ENCODE data around the gene PHEX. TPM values are rescaled to one million over a fixed set of nuclear protein-coding genes. Genes with fewer than 3 reads are reported as not detected.
A peak's percentile ranks its signal among the peaks of the same experiment; 100 is the strongest.

The PHEX gene
- total RNA-seq (under 1 TPM; 0.25 to 0.35 TPM), polyA plus RNA-seq (under 1 TPM; 0.39 to 0.98 TPM)

- Mint-ChIP-seq H3K27me3 (no peaks in the 10 kb centered on the region), H3K9me3 (peaks cover 0 to 2% (median 0%) of the 10 kb centered on the region in 8 donors), H3K27ac (peak within 1 kb of the TSS in 3 of 7 donors; percentile 11 to 47 (median 42)), H3K36me3 (no peaks in the 10 kb centered on the region), H3K4me3 (peak within 1 kb of the TSS in 6 of 8 donors; percentile 13 to 66 (median 42)), H3K4me1 (peaks cover 0 to 3% (median under 1%) of the 10 kb centered on the region in 4 donors)
- Histone ChIP-seq H3K36me3 (ENCODE audit: insufficient read depth, low read length) (no peaks in the 10 kb centered on the region), H3K27me3 (ENCODE audit: insufficient read depth, low read length) (no peaks in the 10 kb centered on the region), H3K4me1 (ENCODE audit: insufficient read depth, low read length) (no peaks in the 10 kb centered on the region), H3K27ac (ENCODE audit: low read depth, low read length) (no peak within 1 kb of the TSS), H3K9me3 (ENCODE audit: control insufficient read depth in 1 of 2, low read length in 2 of 2) (no peaks in the 10 kb centered on the region), H3K4me3 (ENCODE audit: low read length in 2 of 2) (no peak within 1 kb of the TSS)
- ChIA-PET CTCF (ENCODE audit: partially characterized antibody) (no interaction called here), POLR2A (ENCODE audit: partially characterized antibody) (no interaction called here)
- intact Hi-C loops (cut with micrococcal nuclease), result no loop called here
- DNase-seq, result no peak
Observed at GRCh38 chrX:22032084-22032483, at the start of gene PHEX. Gene PHEX, plus strand, starts transcription at chrX:22032325. Its CDS starts 681 bp downstream, at chrX:22033006.

GRCh38 chrX:21985332-21985777 is 46.8 kb upstream of the PHEX start:
- DNase-seq, result peak; percentile 61 to 75 (median 74)
- Mint-ChIP-seq H3K4me3 (no peak overlapping the region), H3K27ac (peak overlapping the region in 2 of 7 donors; percentile 5 to 8), H3K9me3 (peaks cover 0 to 2% (median 0%) of the 10 kb centered on the region in 8 donors), H3K4me1 (peaks cover 2 to 5% (median 3%) of the 10 kb centered on the region in 4 donors), H3K27me3 (no peaks in the 10 kb centered on the region), H3K36me3 (peaks cover 8 to 21% of the 10 kb centered on the region in 2 donors)
- intact Hi-C loops (cut with micrococcal nuclease), result loop anchor here (1.0 to 10.0 kb wide), 3 partner anchors 151 to 1917 kb away; no protein-coding TSS in a partner anchor
- ChIA-PET POLR2A (ENCODE audit: partially characterized antibody) (interaction anchor here (0.7 to 3.1 kb wide), 4 partner anchors 11 to 146 kb away, joined by 3 to 23 read pairs (median 4); partner anchors contain the start of gene MBTPS2), CTCF (ENCODE audit: partially characterized antibody) (interaction anchor here (0.6 to 3.5 kb wide), 25 partner anchors 9 to 763 kb away, joined by 3 to 35 read pairs (median 4); no protein-coding TSS in a partner anchor)
- no peak overlapping the region for H3K27ac ChIP-seq (ENCODE audit: low read depth, low read length)
- no peaks in the 10 kb centered on the region for H3K4me1 ChIP-seq (ENCODE audit: insufficient read depth, low read length)
- H3K9me3 ChIP-seq (ENCODE audit: control insufficient read depth in 1 of 2, low read length in 2 of 2), result no peaks in the 10 kb centered on the region
- no peaks in the 10 kb centered on the region for H3K36me3 ChIP-seq (ENCODE audit: insufficient read depth, low read length)
- H3K27me3 ChIP-seq (ENCODE audit: insufficient read depth, low read length), result no peaks in the 10 kb centered on the region
- H3K4me3 ChIP-seq (ENCODE audit: low read length in 2 of 2), result no peak overlapping the region

GRCh38 chrX:21986596-21986995 is 45.5 kb upstream of the PHEX start:
- Histone ChIP-seq H3K27ac (ENCODE audit: low read depth, low read length) (no peak overlapping the region), H3K27me3 (ENCODE audit: insufficient read depth, low read length) (no peaks in the 10 kb centered on the region), H3K4me3 (ENCODE audit: low read length in 2 of 2) (no peak overlapping the region), H3K4me1 (ENCODE audit: insufficient read depth, low read length) (peaks cover 9% of the 10 kb centered on the region), H3K9me3 (ENCODE audit: control insufficient read depth in 1 of 2, low read length in 2 of 2) (no peaks in the 10 kb centered on the region), H3K36me3 (ENCODE audit: insufficient read depth, low read length) (no peaks in the 10 kb centered on the region)
- H3K9me3 Mint-ChIP-seq, result peaks cover 0 to 2% (median 0%) of the 10 kb centered on the region in 8 donors
- DNase-seq, result no peak
- ChIA-PET CTCF (ENCODE audit: partially characterized antibody) (interaction anchor here (3.5 kb wide), 1 partner anchor 14 kb away, joined by 35 read pairs; no protein-coding TSS in a partner anchor), POLR2A (ENCODE audit: partially characterized antibody) (no interaction called here)
- no peak overlapping the region for H3K4me3 Mint-ChIP-seq
- no peak overlapping the region for H3K27ac Mint-ChIP-seq
- H3K27me3 Mint-ChIP-seq, result no peaks in the 10 kb centered on the region
- peaks cover 2 to 12% (median 5%) of the 10 kb centered on the region in 4 donors for H3K4me1 Mint-ChIP-seq
- peaks cover 8 to 23% of the 10 kb centered on the region in 2 donors for H3K36me3 Mint-ChIP-seq
- intact Hi-C loops (cut with micrococcal nuclease), result loop anchor here (10.0 kb wide), 1 partner anchor 1462 kb away; no protein-coding TSS in a partner anchor

- Mint-ChIP-seq H3K4me1 (peaks cover 2 to 12% (median 5%) of the 10 kb centered on the region in 4 donors), H3K36me3 (peaks cover 9 to 29% of the 10 kb centered on the region in 2 donors), H3K27me3 (no peaks in the 10 kb centered on the region), H3K9me3 (peaks cover 0 to 2% (median 0%) of the 10 kb centered on the region in 8 donors), H3K27ac (peak overlapping the region in 1 of 7 donors; percentile 47), H3K4me3 (no peak overlapping the region)
- CTCF ChIA-PET (ENCODE audit: partially characterized antibody), result no interaction called here
- Histone ChIP-seq H3K36me3 (ENCODE audit: insufficient read depth, low read length) (no peaks in the 10 kb centered on the region), H3K27me3 (ENCODE audit: insufficient read depth, low read length) (no peaks in the 10 kb centered on the region), H3K4me1 (ENCODE audit: insufficient read depth, low read length) (peaks cover 9% of the 10 kb centered on the region), H3K9me3 (ENCODE audit: control insufficient read depth in 1 of 2, low read length in 2 of 2) (no peaks in the 10 kb centered on the region), H3K4me3 (ENCODE audit: low read length in 2 of 2) (no peak overlapping the region), H3K27ac (ENCODE audit: low read depth, low read length) (no peak overlapping the region)
- POLR2A ChIA-PET (ENCODE audit: partially characterized antibody), result no interaction called here
- intact Hi-C loops (cut with micrococcal nuclease), result loop anchor here (10.0 kb wide), 1 partner anchor 1465 kb away; no protein-coding TSS in a partner anchor
- DNase-seq, result no peak
Observed at GRCh38 chrX:21989384-21989783, 42.7 kb upstream of the PHEX start.

DNA sequence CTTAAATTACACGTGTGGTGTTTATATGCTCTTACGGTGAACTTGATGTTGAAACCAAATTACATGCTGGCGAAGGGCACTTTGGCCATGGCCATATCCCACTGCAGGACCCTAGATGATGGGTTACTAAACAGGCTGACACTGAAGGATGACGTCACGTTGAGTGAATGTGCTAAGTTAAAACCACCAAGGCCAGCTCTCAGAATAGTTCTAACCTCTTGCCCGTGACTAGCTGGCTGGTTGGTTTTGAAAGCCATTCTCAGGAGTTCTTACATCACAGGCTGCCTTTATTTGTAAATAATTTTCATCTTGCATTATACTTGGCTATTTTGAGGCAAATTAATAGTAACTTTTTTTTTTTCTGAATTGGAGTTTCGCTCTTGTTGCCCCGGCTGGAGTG is 41.3 kb upstream of the PHEX start:
- peaks cover 0 to 2% (median 0%) of the 10 kb centered on the region in 8 donors for H3K9me3 Mint-ChIP-seq
- peak overlapping the region in 1 of 8 donors; percentile 43 for H3K4me3 Mint-ChIP-seq
- H3K36me3 Mint-ChIP-seq, result peaks cover 16 to 29% of the 10 kb centered on the region in 2 donors
- no peak overlapping the region for H3K27ac ChIP-seq (ENCODE audit: low read depth, low read length)
- peaks cover 9% of the 10 kb centered on the region for H3K4me1 ChIP-seq (ENCODE audit: insufficient read depth, low read length)
- no peak overlapping the region for H3K4me3 ChIP-seq (ENCODE audit: low read length in 2 of 2)
- POLR2A ChIA-PET (ENCODE audit: partially characterized antibody), result no interaction called here
- no peaks in the 10 kb centered on the region for H3K27me3 ChIP-seq (ENCODE audit: insufficient read depth, low read length)
- no peaks in the 10 kb centered on the region for H3K9me3 ChIP-seq (ENCODE audit: control insufficient read depth in 1 of 2, low read length in 2 of 2)
- no peaks in the 10 kb centered on the region for H3K27me3 Mint-ChIP-seq
- peak overlapping the region in 2 of 7 donors; percentile 44 to 70 for H3K27ac Mint-ChIP-seq
- DNase-seq, result no peak
- no peaks in the 10 kb centered on the region for H3K36me3 ChIP-seq (ENCODE audit: insufficient read depth, low read length)
- H3K4me1 Mint-ChIP-seq, result peaks cover 0 to 7% (median 2%) of the 10 kb centered on the region in 4 donors
- CTCF ChIA-PET (ENCODE audit: partially characterized antibody), result no interaction called here
- intact Hi-C loops (cut with micrococcal nuclease), result no loop called here

DNA sequence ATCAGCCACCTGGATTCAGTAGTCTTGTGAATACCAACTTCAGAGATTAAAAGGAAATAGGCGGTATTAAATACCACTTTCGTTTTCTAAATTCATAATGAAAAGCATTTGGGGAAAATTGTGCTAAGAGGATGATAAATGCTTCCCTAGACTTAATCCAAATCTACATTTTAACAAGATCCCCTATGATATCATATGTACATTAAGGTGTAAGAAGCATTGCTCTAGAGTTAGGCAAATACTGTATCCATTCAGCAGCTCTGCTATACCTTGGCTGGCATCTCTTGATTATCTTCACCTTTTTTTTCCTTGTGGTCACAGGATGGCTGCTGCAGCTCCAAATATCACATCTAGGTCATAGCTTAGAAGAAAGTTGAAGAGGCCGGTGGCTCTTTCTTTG is 40.6 kb upstream of the PHEX start:
- Mint-ChIP-seq H3K27ac (peak overlapping the region in 2 of 7 donors; percentile 1 to 4), H3K4me1 (peaks cover 0 to 7% (median 6%) of the 10 kb centered on the region in 4 donors), H3K27me3 (no peaks in the 10 kb centered on the region), H3K36me3 (peaks cover 16 to 29% of the 10 kb centered on the region in 2 donors), H3K9me3 (peaks cover 0 to 2% (median 0%) of the 10 kb centered on the region in 8 donors), H3K4me3 (peak overlapping the region in 2 of 8 donors; percentile 17 to 43)
- Histone ChIP-seq H3K9me3 (ENCODE audit: control insufficient read depth in 1 of 2, low read length in 2 of 2) (no peaks in the 10 kb centered on the region), H3K36me3 (ENCODE audit: insufficient read depth, low read length) (no peaks in the 10 kb centered on the region), H3K4me3 (ENCODE audit: low read length in 2 of 2) (no peak overlapping the region), H3K27ac (ENCODE audit: low read depth, low read length) (no peak overlapping the region), H3K27me3 (ENCODE audit: insufficient read depth, low read length) (no peaks in the 10 kb centered on the region), H3K4me1 (ENCODE audit: insufficient read depth, low read length) (peaks cover 9% of the 10 kb centered on the region)
- intact Hi-C loops (cut with micrococcal nuclease), result no loop called here
- no peak for DNase-seq
- ChIA-PET CTCF (ENCODE audit: partially characterized antibody) (no interaction called here), POLR2A (ENCODE audit: partially characterized antibody) (no interaction called here)

DNA sequence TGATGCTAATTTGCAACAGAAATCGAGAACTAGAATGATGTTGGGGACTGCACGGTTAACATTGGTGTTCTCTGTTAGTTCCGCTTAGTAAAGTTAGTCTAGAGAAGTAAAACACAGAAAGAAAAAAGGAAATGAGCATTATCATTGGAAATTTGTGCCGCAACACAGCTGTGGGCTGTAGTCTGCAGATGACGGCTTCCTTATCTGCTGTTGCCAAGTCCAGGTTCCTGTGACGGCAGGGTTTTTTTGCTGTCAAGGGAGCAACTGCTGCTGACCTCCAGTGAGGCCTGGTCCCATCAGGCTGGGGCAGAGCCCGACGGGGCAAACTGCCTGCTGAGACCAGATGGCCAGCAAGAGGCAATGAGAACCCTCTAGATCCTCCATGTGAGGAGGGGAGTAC is 38.9 kb upstream of the PHEX start:
- peaks cover 9% of the 10 kb centered on the region for H3K4me1 ChIP-seq (ENCODE audit: insufficient read depth, low read length)
- H3K27ac ChIP-seq (ENCODE audit: low read depth, low read length), result no peak overlapping the region
- peaks cover 16 to 27% of the 10 kb centered on the region in 2 donors for H3K36me3 Mint-ChIP-seq
- H3K9me3 Mint-ChIP-seq, result peaks cover 0 to 2% (median 0%) of the 10 kb centered on the region in 8 donors
- no peaks in the 10 kb centered on the region for H3K36me3 ChIP-seq (ENCODE audit: insufficient read depth, low read length)
- H3K27me3 ChIP-seq (ENCODE audit: insufficient read depth, low read length), result no peaks in the 10 kb centered on the region
- ChIA-PET POLR2A (ENCODE audit: partially characterized antibody) (no interaction called here), CTCF (ENCODE audit: partially characterized antibody) (no interaction called here)
- intact Hi-C loops (cut with micrococcal nuclease), result no loop called here
- no peak overlapping the region for H3K4me3 Mint-ChIP-seq
- H3K9me3 ChIP-seq (ENCODE audit: control insufficient read depth in 1 of 2, low read length in 2 of 2), result no peaks in the 10 kb centered on the region
- no peak for DNase-seq
- H3K4me3 ChIP-seq (ENCODE audit: low read length in 2 of 2), result no peak overlapping the region
- H3K27me3 Mint-ChIP-seq, result no peaks in the 10 kb centered on the region
- no peak overlapping the region for H3K27ac Mint-ChIP-seq
- peaks cover 0 to 18% (median 10%) of the 10 kb centered on the region in 4 donors for H3K4me1 Mint-ChIP-seq

Data from CD4-positive, alpha-beta memory T cell (primary cell).